IMR-90 (cell line): Measurements from ENCODE around the gene CDC42BPG. TPM values are rescaled to one million over a fixed set of nuclear protein-coding genes. Genes with fewer than 3 reads are reported as not detected.

Experiments
- ATAC-seq: fragments of 200-7000 bp; cut with Tn5 transposase; 2 replicates; pipeline ENCODE4 v1.9.1; 2020; ENCODE audit warnings: low read depth, mild to moderate bottlenecking, moderate library complexity
- BruUV-seq: library from RNA; stranded (reverse); fragments of 400-500 nt; replicated peaks from 2 replicates; lab custom pipeline; 2021; lab: Mats Ljungman, UMichigan
- CTCF ChIA-PET: fragments of 300-600 bp; formaldehyde crosslinking; extraction: SDS; loops from one replicate; lab custom pipeline; 2021; ENCODE audit warnings: antibody characterized with exemption; lab: Yijun Ruan, JAX
- POLR2A ChIA-PET: fragments of 300-600 bp; sonication (Branson Sonifier 250); formaldehyde crosslinking; loops from one replicate; lab custom pipeline; 2022; ENCODE audit warnings: antibody characterized with exemption; ENCODE audit not compliant: unreplicated experiment; lab: Charles Lee
- DNase-seq: peaks from one replicate; pipeline ENCODE4 v3.0.0; 2013
- H2AFZ ChIP-seq: replicated peaks from 2 replicates; pipeline ENCODE3; 2013; ENCODE audit warnings: low read length, mild to moderate bottlenecking; ENCODE audit not compliant: poor library complexity
- H2AK5ac ChIP-seq: 2 replicates; pipeline ENCODE4 v1.6.1; 2013; ENCODE audit warnings: low read depth, low read length, inconsistent platforms
- H2AK9ac ChIP-seq: replicated peaks from 2 replicates; pipeline ENCODE3; 2013; ENCODE audit warnings: mild to moderate bottlenecking, low read depth, low read length, moderate library complexity; ENCODE audit not compliant: poor library complexity
- H2BK120ac ChIP-seq: 2 replicates; pipeline ENCODE4 v1.6.1; 2013; ENCODE audit warnings: low read depth, low read length, inconsistent platforms
- H2BK15ac ChIP-seq: 3 replicates; pipeline ENCODE4 v1.6.1; 2013; ENCODE audit warnings: low read depth, low read length, inconsistent platforms
- H2BK20ac ChIP-seq: 2 replicates; pipeline ENCODE4 v1.6.1; 2013; ENCODE audit warnings: low read depth, mild to moderate bottlenecking, inconsistent platforms, low read length, moderate library complexity
- H2BK5ac ChIP-seq: 2 replicates; pipeline ENCODE4 v1.6.1; 2013; ENCODE audit warnings: mild to moderate bottlenecking, low read depth, low read length, inconsistent platforms; ENCODE audit not compliant: poor library complexity, severe bottlenecking
- H3K14ac ChIP-seq: replicated peaks from 2 replicates; pipeline ENCODE4 v1.6.1; 2013; ENCODE audit warnings: low read depth, low read length, inconsistent platforms
- H3K18ac ChIP-seq: 2 replicates; pipeline ENCODE4 v1.6.1; 2013; ENCODE audit warnings: low read depth, low read length, control low read depth
- H3K23ac ChIP-seq: 2 replicates; pipeline ENCODE4 v1.6.1; 2013; ENCODE audit warnings: low read depth, low read length, inconsistent platforms
- H3K27ac ChIP-seq: 2 replicates; pipeline ENCODE4 v1.5.1; 2013; ENCODE audit warnings: mild to moderate bottlenecking, control low read depth, low read length; ENCODE audit not compliant: insufficient read depth
- H3K27me3 ChIP-seq: 2 replicates; pipeline ENCODE4 v1.6.1; 2013; ENCODE audit warnings: low read length; ENCODE audit not compliant: control insufficient read depth, insufficient read depth
- H3K36me3 ChIP-seq: 2 replicates; pipeline ENCODE4 v1.6.1; 2013; ENCODE audit warnings: low read length, mixed read lengths; ENCODE audit not compliant: control insufficient read depth, insufficient read depth
- H3K4ac ChIP-seq: 2 replicates; pipeline ENCODE4 v1.6.1; 2013; ENCODE audit warnings: low read depth, low read length, inconsistent platforms
- H3K4me1 ChIP-seq: 2 replicates; pipeline ENCODE4 v1.6.1; 2013; ENCODE audit warnings: low read length, mixed read lengths; ENCODE audit not compliant: control insufficient read depth, insufficient read depth
- H3K4me2 ChIP-seq: 2 replicates; pipeline ENCODE4 v1.6.1; 2013; ENCODE audit warnings: low read depth, mild to moderate bottlenecking, control low read depth, low read length, moderate library complexity
- H3K4me3 ChIP-seq: 2 replicates; pipeline ENCODE4 v1.5.1; 2013; ENCODE audit warnings: low read depth, mild to moderate bottlenecking, control low read depth, low read length, moderate library complexity; ENCODE audit not compliant: insufficient read depth
- H3K56ac ChIP-seq: 2 replicates; pipeline ENCODE4 v1.6.1; 2013; ENCODE audit warnings: low read length, inconsistent platforms; ENCODE audit not compliant: insufficient read depth; ENCODE audit errors: extremely low read depth
- H3K79me1 ChIP-seq, 2 experiments: 2 replicates each; pipeline ENCODE4 v1.6.1; 2013; ENCODE audit warnings: low read length in 2 of 2, inconsistent platforms in 1 of 2, low read depth in 1 of 2
- H3K9ac ChIP-seq: 2 replicates; pipeline ENCODE4 v1.6.1; 2013; ENCODE audit warnings: low read depth, low read length, control low read depth
- H3K9me1 ChIP-seq: 2 replicates; pipeline ENCODE4 v1.6.1; 2013; ENCODE audit warnings: low read length, inconsistent platforms; ENCODE audit not compliant: insufficient read depth
- H3K9me3 ChIP-seq: 2 replicates; pipeline ENCODE4 v1.6.1; 2013; ENCODE audit warnings: low read length; ENCODE audit not compliant: control insufficient read depth, insufficient read depth
- H4K20me1 ChIP-seq: 2 replicates; pipeline ENCODE4 v1.6.1; 2013; ENCODE audit warnings: low read length, inconsistent platforms; ENCODE audit not compliant: insufficient read depth
- H4K5ac ChIP-seq: 2 replicates; pipeline ENCODE4 v1.6.1; 2013; ENCODE audit warnings: mild to moderate bottlenecking, low read depth, low read length, control low read depth
- H4K8ac ChIP-seq, 2 experiments: 2 replicates each; pipeline ENCODE4 v1.6.1; 2013; ENCODE audit warnings: low read depth in 2 of 2, low read length in 2 of 2, control low read depth in 1 of 2, inconsistent platforms in 1 of 2
- H4K91ac ChIP-seq: 2 replicates; pipeline ENCODE4 v1.6.1; 2013; ENCODE audit warnings: low read depth, low read length, inconsistent platforms; ENCODE audit not compliant: insufficient read depth
- CEBPB ChIP-seq: IDR thresholded peaks from 2 replicates; pipeline ENCODE4 v1.6.1; 2012; ENCODE audit warnings: low read depth, low read length, improper control_type of control experiment
- CHD1 ChIP-seq: IDR thresholded peaks from 2 replicates; pipeline ENCODE4 v1.6.1; 2012; ENCODE audit warnings: low read depth, low read length, improper control_type of control experiment
- FOS ChIP-seq: fragments of 150-350 bp; IDR thresholded peaks from 2 replicates; pipeline ENCODE4 v1.6.1; 2016; ENCODE audit warnings: low read depth, low read length
- MAFK ChIP-seq: IDR thresholded peaks from 2 replicates; pipeline ENCODE4 v1.6.1; 2012; ENCODE audit warnings: low read depth, low read length, improper control_type of control experiment
- MAZ ChIP-seq: IDR thresholded peaks from 2 replicates; pipeline ENCODE4 v1.6.1; 2012; ENCODE audit warnings: low read depth, mild to moderate bottlenecking, low read length, improper control_type of control experiment, moderate library complexity, borderline replicate concordance
- POLR2A ChIP-seq: IDR thresholded peaks from 2 replicates; pipeline ENCODE4 v1.6.1; 2012; ENCODE audit warnings: mild to moderate bottlenecking, low read depth, low read length
- RAD21 ChIP-seq: IDR thresholded peaks from 2 replicates; pipeline ENCODE4 v1.6.1; 2012; ENCODE audit warnings: low read length, improper control_type of control experiment
- RFX5 ChIP-seq: IDR thresholded peaks from 2 replicates; pipeline ENCODE4 v1.8.0; 2012; ENCODE audit warnings: low read depth, mild to moderate bottlenecking, low read length, moderate library complexity
- WGBS, 2 experiments: methylation state at CpG; one replicate each; pipeline versions ENCODE4 v1.1.5 to v1.1.7; 2013; ENCODE audit warnings: missing lambda C conversion rate in 2 of 2; ENCODE audit not compliant: insufficient read length in 1 of 2; ENCODE audit errors: extremely low coverage in 2 of 2; 5-methylcytosine and 5-hydroxymethylcytosine counted together
- dilution Hi-C: fragments of 300-500 bp; cut with HindIII; formaldehyde crosslinking; loops from one replicate; pipeline ENCODE4 v1.14.3; 2018; ENCODE audit warnings: low sequenced_read_pairs; ENCODE audit not compliant: unreplicated experiment
- in situ Hi-C: fragments of 300-500 bp; cut with MboI; formaldehyde crosslinking; loops from 3 replicates; pipeline ENCODE4 v1.14.3; 2019; ENCODE audit warnings: low sequenced_read_pairs, inconsistent platforms, mixed read lengths
- intact Hi-C: fragments of 100-400 bp; cut with micrococcal nuclease; formaldehyde crosslinking; loops from 2 replicates; pipeline ENCODE4 v1.10.0; 2022
- polyA plus RNA-seq, 3 experiments: library from polyadenylated mRNA; depleted of rRNA; stranded (reverse); fragments of >200 nt; gene quantifications; 2 replicates each; pipeline ENCODE4 v1.2.3, GENCODE V29; 2012; ENCODE audit warnings: low replicate concordance in 1 of 3
- total RNA-seq: library from RNA; depleted of rRNA; stranded (reverse); fragments of >200 nt; gene quantifications from 2 replicates; pipeline ENCODE4 v1.2.3, GENCODE V29; 2012
- TF ChIP-seq, protein P1 (sequence below): fragments of 150-350 bp; IDR thresholded peaks from 2 replicates; pipeline ENCODE4 v1.6.1; 2016; ENCODE audit warnings: low read depth, mild to moderate bottlenecking, low read length, moderate library complexity, borderline replicate concordance

Gene CDC42BPG
- total and polyA plus RNA-seq, 2 of the 4 experiments (the other 2 are of a cell fraction), result under 0.01 to 0.12 TPM

DNA sequence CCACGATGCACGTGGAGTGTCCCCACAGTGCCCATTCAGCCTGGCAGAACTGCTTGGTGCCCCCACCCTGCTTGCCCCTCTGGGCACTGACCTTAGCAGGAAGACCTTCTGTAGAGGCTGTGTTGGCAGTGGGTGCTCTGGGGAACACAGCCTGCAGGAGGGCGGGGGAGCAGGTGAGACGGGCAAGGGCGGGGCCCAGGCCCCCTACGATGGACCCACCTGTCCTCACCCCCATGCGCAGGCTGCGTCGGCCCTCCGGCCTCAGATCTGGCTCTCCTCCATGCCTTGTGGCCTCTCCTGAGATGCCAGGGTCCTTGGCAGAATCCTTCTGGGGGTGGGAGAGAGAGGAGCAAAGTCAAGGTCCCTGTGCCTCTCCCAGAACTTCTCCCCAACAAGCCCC, 10.9 kb downstream of the CDC42BPG start:
- Histone ChIP-seq H3K27me3 (peaks cover 11% of the 10 kb centered on the region; the same call in 1 of the 2 replicates), H2BK5ac (no peak overlapping the region), H3K9me1 (no peaks in the 10 kb centered on the region), H3K4ac (no peak overlapping the region), H4K8ac (no peak overlapping the region), H3K18ac (no peak overlapping the region), H4K91ac (no peak overlapping the region), H3K9ac (no peak overlapping the region), H3K14ac (no peak overlapping the region), H3K27ac (no peak overlapping the region), H3K23ac (no peak overlapping the region), H2BK120ac (no peak overlapping the region), H4K5ac (no peak overlapping the region), H3K36me3 (no peaks in the 10 kb centered on the region), H2AFZ (no peak overlapping the region), H3K56ac (no peak overlapping the region), H3K4me2 (no peak overlapping the region), H4K20me1 (no peaks in the 10 kb centered on the region), H3K4me3 (no peak overlapping the region), H2BK20ac (no peak overlapping the region), H3K79me1 (no peaks in the 10 kb centered on the region), H2AK5ac (no peak overlapping the region), H2BK15ac (no peak overlapping the region), H2AK9ac (no peak overlapping the region), H3K4me1 (no peaks in the 10 kb centered on the region), H3K9me3 (no peaks in the 10 kb centered on the region)
- BruUV-seq, result no TSS peak
- TF ChIP-seq POLR2A (no peak), FOS (no peak), CHD1 (no peak), CEBPB (no peak), RAD21 (no peak), RFX5 (no peak), MAZ (no peak), MAFK (no peak)
- TF ChIP-seq, protein P1, sequence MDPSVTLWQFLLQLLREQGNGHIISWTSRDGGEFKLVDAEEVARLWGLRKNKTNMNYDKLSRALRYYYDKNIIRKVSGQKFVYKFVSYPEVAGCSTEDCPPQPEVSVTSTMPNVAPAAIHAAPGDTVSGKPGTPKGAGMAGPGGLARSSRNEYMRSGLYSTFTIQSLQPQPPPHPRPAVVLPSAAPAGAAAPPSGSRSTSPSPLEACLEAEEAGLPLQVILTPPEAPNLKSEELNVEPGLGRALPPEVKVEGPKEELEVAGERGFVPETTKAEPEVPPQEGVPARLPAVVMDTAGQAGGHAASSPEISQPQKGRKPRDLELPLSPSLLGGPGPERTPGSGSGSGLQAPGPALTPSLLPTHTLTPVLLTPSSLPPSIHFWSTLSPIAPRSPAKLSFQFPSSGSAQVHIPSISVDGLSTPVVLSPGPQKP, result no peak
- dilution Hi-C loops (no loop called here), in situ Hi-C loops (no loop called here), intact Hi-C loops (no loop called here)
- no CpG with 5 or more reads among the region's 10 CpGs for WGBS, 2 experiments
- POLR2A ChIA-PET, result no interaction called here
- ATAC-seq (no peak), DNase-seq (no peak)
- CTCF ChIA-PET, result no interaction called here
